GM19351 (cell line): ENCODE measurements around the gene CTSD.

ENCODE experiments used
- ATAC-seq: cut with Tn5 transposase; IDR thresholded peaks from one replicate; pipeline ENCODE4 v1.9.1; 2021; ENCODE audit warnings: mild to moderate bottlenecking, moderate library complexity; ENCODE audit not compliant: unreplicated experiment

Gene CTSD

GRCh38 chr11:1746511-1746931 is 17.2 kb downstream of the CTSD start:
- no peak for ATAC-seq

- ATAC-seq: no peak
These were observed 17.9 kb downstream of the CTSD start for GRCh38 chr11:1745701-1746320.

GRCh38 chr11:1744891-1745700 is 18.6 kb downstream of the CTSD start:
- no peak for ATAC-seq

- no peak for ATAC-seq
These were observed 19.4 kb downstream of the CTSD start for GRCh38 chr11:1744137-1744886.

GRCh38 chr11:1743585-1744136 is 20.1 kb downstream of the CTSD start:
- ATAC-seq: no peak

GRCh38 chr11:1742869-1743584 is 20.7 kb downstream of the CTSD start:
- ATAC-seq: no peak

GRCh38 chr11:1742371-1742770 is 21.4 kb downstream of the CTSD start:
- ATAC-seq: no peak

- no peak for ATAC-seq
These were observed 22.0 kb downstream of the CTSD start for GRCh38 chr11:1741741-1742140.

GRCh38 chr11:1740786-1741530 is 22.8 kb downstream of the CTSD start:
- ATAC-seq: no peak

GRCh38 chr11:1739576-1739975 is 24.2 kb downstream of the CTSD start:
- no peak for ATAC-seq

- ATAC-seq: no peak
These were observed 25.3 kb downstream of the CTSD start for GRCh38 chr11:1738380-1738779.

- no peak for ATAC-seq
These were observed 26.5 kb downstream of the CTSD start for GRCh38 chr11:1737080-1737757.

GRCh38 chr11:1736447-1736992 is 27.2 kb downstream of the CTSD start:
- ATAC-seq: no peak

GRCh38 chr11:1735271-1735670 is 28.5 kb downstream of the CTSD start:
- no peak for ATAC-seq

- ATAC-seq: no peak
These were observed 29.1 kb downstream of the CTSD start for GRCh38 chr11:1734641-1735081.

GRCh38 chr11:1733716-1734640 is 29.7 kb downstream of the CTSD start:
- ATAC-seq: no peak

- no peak for ATAC-seq
These were observed 30.6 kb downstream of the CTSD start for GRCh38 chr11:1733009-1733715.
